OCI-LY3 (cell line): ENCODE results near the gene ADCY5.

Experiments used
- H2AFZ ChIP-seq: fragments of 200-600, 300-600 bp; shearing (Covaris generic); 2 replicates; pipeline ENCODE4 v1.6.0; 2014; ENCODE audit warnings: antibody characterized with exemption, low read depth, low read length
- H3K27ac ChIP-seq: fragments of 200-600, 300-600 bp; sonication (generic); 2 replicates; pipeline ENCODE4 v1.5.1; 2014; ENCODE audit warnings: mild to moderate bottlenecking, low read length, moderate library complexity, mixed read lengths
- H3K27me3 ChIP-seq: fragments of 200-600, 300-600 bp; sonication (generic); 2 replicates; pipeline ENCODE4 v1.6.1; 2014; ENCODE audit warnings: low read depth, low read length, mixed read lengths
- H3K36me3 ChIP-seq: fragments of 200-600, 300-600 bp; sonication (generic); replicated peaks from 2 replicates; pipeline ENCODE3; 2014; ENCODE audit warnings: low read depth, low read length, mixed read lengths
- H3K4me1 ChIP-seq: fragments of 300-600, 200-600 bp; sonication (generic); 2 replicates; pipeline ENCODE4 v1.6.1; 2014; ENCODE audit warnings: low read length, mixed read lengths
- H3K4me2 ChIP-seq: fragments of 200-600, 300-600 bp; sonication (generic); 2 replicates; pipeline ENCODE4 v1.6.1; 2014; ENCODE audit warnings: low read length, mixed read lengths
- H3K4me3 ChIP-seq: fragments of 300-600, 200-600 bp; sonication (generic); 2 replicates; pipeline ENCODE4 v1.5.1; 2014; ENCODE audit warnings: antibody characterized with exemption, mild to moderate bottlenecking, low read length, moderate library complexity
- H3K79me2 ChIP-seq: fragments of 300-600, 200-600 bp; shearing (Covaris generic); 2 replicates; pipeline ENCODE4 v1.6.1; 2014; ENCODE audit warnings: mild to moderate bottlenecking, low read length, mixed read lengths
- H3K9ac ChIP-seq: fragments of 300-600, 200-600 bp; shearing (Covaris generic); 2 replicates; pipeline ENCODE4 v1.6.0; 2014; ENCODE audit warnings: mild to moderate bottlenecking, low read length, moderate library complexity
- H3K9me3 ChIP-seq: fragments of 200-600, 300-600 bp; shearing (Covaris generic); 2 replicates; pipeline ENCODE4 v1.6.1; 2014; ENCODE audit warnings: low read length, mixed read lengths; ENCODE audit not compliant: insufficient read depth
- H4K20me1 ChIP-seq: fragments of 200-600, 300-600 bp; sonication (generic); 2 replicates; pipeline ENCODE4 v1.6.1; 2016; ENCODE audit warnings: low read length, mixed read lengths; ENCODE audit not compliant: insufficient read depth
- CTCF ChIP-seq: fragments of 200-600, 300-600 bp; sonication (generic); IDR thresholded peaks from 2 replicates; pipeline ENCODE4 v1.5.1; 2014; ENCODE audit warnings: antibody characterized with exemption, low read length, low read depth
- EZH2phosphoT487 ChIP-seq: fragments of 200-600 bp; shearing (Covaris generic); IDR thresholded peaks from 2 replicates; pipeline ENCODE4 v1.6.1; 2018; ENCODE audit warnings: antibody characterized with exemption, mixed run types, low read depth

The ADCY5 gene

GRCh38 chr3:123331006-123331405 lies 117.9 kb downstream of the ADCY5 start:
- no peaks in the 10 kb centered on the region for H3K9me3 ChIP-seq
- no peak overlapping the region for H3K9ac ChIP-seq
- 0 out of 2 replicates have a peak, but pooled peaks cover 4% of the 10 kb centered on the region for H3K27me3 ChIP-seq
- H3K4me3 ChIP-seq, result no peak overlapping the region
- H3K4me2 ChIP-seq, result no peak overlapping the region
- no peaks in the 10 kb centered on the region for H3K36me3 ChIP-seq
- no peaks in the 10 kb centered on the region for H4K20me1 ChIP-seq
- H2AFZ ChIP-seq, result no peak overlapping the region
- H3K79me2 ChIP-seq, result no peaks in the 10 kb centered on the region
- H3K27ac ChIP-seq, result no peak overlapping the region
- TF ChIP-seq EZH2phosphoT487 (no peak), CTCF (no peak)
- no peaks in the 10 kb centered on the region for H3K4me1 ChIP-seq

GRCh38 chr3:123330441-123330991 lies 118.4 kb downstream of the ADCY5 start:
- no peaks in the 10 kb centered on the region for H3K4me1 ChIP-seq
- H3K4me2 ChIP-seq, result no peak overlapping the region
- H3K27me3 ChIP-seq, result 0 out of 2 replicates have a peak, but pooled peaks cover 8% of the 10 kb centered on the region
- no peak overlapping the region for H3K27ac ChIP-seq
- no peak overlapping the region for H3K9ac ChIP-seq
- H3K9me3 ChIP-seq, result no peaks in the 10 kb centered on the region
- H3K79me2 ChIP-seq, result no peaks in the 10 kb centered on the region
- no peaks in the 10 kb centered on the region for H4K20me1 ChIP-seq
- no peak overlapping the region; the same call in 1 of the 2 replicates for H2AFZ ChIP-seq
- TF ChIP-seq CTCF, result no peak
- TF ChIP-seq EZH2phosphoT487, result no peak
- no peak overlapping the region for H3K4me3 ChIP-seq
- H3K36me3 ChIP-seq, result no peaks in the 10 kb centered on the region

- no peak overlapping the region for H3K9ac ChIP-seq
- H3K79me2 ChIP-seq, result no peaks in the 10 kb centered on the region
- no peak for TF ChIP-seq EZH2phosphoT487
- no peaks in the 10 kb centered on the region for H3K36me3 ChIP-seq
- no peak overlapping the region for H3K4me2 ChIP-seq
- H3K4me3 ChIP-seq, result no peak overlapping the region
- no peak overlapping the region; the same call in 1 of the 2 replicates for H2AFZ ChIP-seq
- no peaks in the 10 kb centered on the region for H3K4me1 ChIP-seq
- no peaks in the 10 kb centered on the region for H3K9me3 ChIP-seq
- H3K27ac ChIP-seq, result no peak overlapping the region
- H3K27me3 ChIP-seq, result peaks cover 10% of the 10 kb centered on the region; the same call in 1 of the 2 replicates
- H4K20me1 ChIP-seq, result no peaks in the 10 kb centered on the region
Observed at GRCh38 chr3:123329636-123330340, 119.1 kb downstream of the ADCY5 start.

GRCh38 chr3:123328851-123329635 lies 119.8 kb downstream of the ADCY5 start:
- no peaks in the 10 kb centered on the region for H3K4me1 ChIP-seq
- no peak overlapping the region for H3K9ac ChIP-seq
- H3K9me3 ChIP-seq, result no peaks in the 10 kb centered on the region
- H2AFZ ChIP-seq, result no peak overlapping the region
- TF ChIP-seq EZH2phosphoT487 (no peak), CTCF (peak; percentile 91)
- H3K4me3 ChIP-seq, result no peak overlapping the region
- no peak overlapping the region for H3K4me2 ChIP-seq
- H3K79me2 ChIP-seq, result no peaks in the 10 kb centered on the region
- no peaks in the 10 kb centered on the region for H3K36me3 ChIP-seq
- peaks cover 13% of the 10 kb centered on the region; the same call in 1 of the 2 replicates for H3K27me3 ChIP-seq
- no peak overlapping the region for H3K27ac ChIP-seq
- H4K20me1 ChIP-seq, result no peaks in the 10 kb centered on the region
